PC-3 (cell line): ENCODE measurements around the gene TMEM255B. TPM values are rescaled to one million over a fixed set of nuclear protein-coding genes. Genes with fewer than 3 reads are reported as not detected.

ENCODE experiments used
- ATAC-seq: fragments of 200-7000 bp; cut with Tn5 transposase; 2 replicates; pipeline ENCODE4 v1.9.1; 2020; ENCODE audit warnings: mild to moderate bottlenecking, moderate library complexity
- BruUV-seq: library from RNA; stranded (reverse); fragments of 400-500 nt; replicated peaks from 2 replicates; lab custom pipeline; 2021; lab: Mats Ljungman, UMichigan
- CTCF ChIA-PET: fragments of 300-600 bp; sonication (Branson Sonifier 250); formaldehyde crosslinking; loops from one replicate; lab custom pipeline; 2022; ENCODE audit warnings: antibody characterized with exemption; lab: Charles Lee
- POLR2A ChIA-PET: fragments of 300-600 bp; sonication (Branson Sonifier 250); formaldehyde crosslinking; loops from one replicate; lab custom pipeline; 2022; ENCODE audit warnings: antibody characterized with exemption; ENCODE audit not compliant: unreplicated experiment; lab: Charles Lee
- DNase-seq: peaks from one replicate; pipeline ENCODE4 v3.0.0-alpha.2; 2015
- H2AFZ ChIP-seq: fragments of 300-600 bp; sonication (generic); 2 replicates; pipeline ENCODE4 v1.6.0; 2016; ENCODE audit warnings: antibody characterized with exemption, low read length
- H3F3A ChIP-seq: fragments of 300-600 bp; sonication (generic); one replicate; pipeline ENCODE4 v1.6.0; 2017; ENCODE audit warnings: antibody characterized with exemption, low read length, control low read depth, mild to moderate bottlenecking; ENCODE audit not compliant: unreplicated experiment
- H3K27ac ChIP-seq: fragments of 300-600 bp; sonication (generic); 2 replicates; pipeline ENCODE4 v1.5.1; 2016; ENCODE audit warnings: mild to moderate bottlenecking, low read length
- H3K27me3 ChIP-seq: fragments of 300-600 bp; sonication (generic); 2 replicates; pipeline ENCODE4 v1.6.1; 2016; ENCODE audit warnings: low read length, mixed read lengths
- H3K36me3 ChIP-seq: fragments of 300-600 bp; sonication (generic); 2 replicates; pipeline ENCODE4 v1.6.1; 2016; ENCODE audit warnings: low read depth, mixed run types, low read length, mixed read lengths
- H3K4me1 ChIP-seq: fragments of 300-600 bp; sonication (generic); 2 replicates; pipeline ENCODE4 v1.5.1; 2016; ENCODE audit warnings: low read length; ENCODE audit not compliant: insufficient read depth
- H3K4me2 ChIP-seq: fragments of 300-600 bp; sonication (generic); 2 replicates; pipeline ENCODE4 v1.6.0; 2016; ENCODE audit warnings: low read length
- H3K4me3 ChIP-seq: fragments of 300-600 bp; sonication (generic); 2 replicates; pipeline ENCODE4 v1.5.1; 2016; ENCODE audit warnings: mild to moderate bottlenecking, low read length, mixed read lengths
- H3K79me2 ChIP-seq: fragments of 300-600 bp; sonication (generic); 2 replicates; pipeline ENCODE4 v1.6.1; 2017; ENCODE audit warnings: low read length, mixed read lengths
- H3K9ac ChIP-seq: fragments of 300-600 bp; sonication (generic); 2 replicates; pipeline ENCODE4 v1.6.0; 2016; ENCODE audit warnings: mild to moderate bottlenecking, low read length
- H3K9me2 ChIP-seq: fragments of 300-600 bp; sonication (generic); replicated peaks from 2 replicates; pipeline ENCODE4 v1.6.1; 2016; ENCODE audit warnings: mixed run types, low read length, mixed read lengths
- H3K9me3 ChIP-seq: fragments of 300-600 bp; sonication (generic); 2 replicates; pipeline ENCODE4 v1.6.1; 2016; ENCODE audit warnings: low read length, mixed read lengths
- H4K20me1 ChIP-seq: fragments of 300-600 bp; sonication (generic); 2 replicates; pipeline ENCODE4 v1.6.1; 2016; ENCODE audit warnings: low read length, mixed read lengths
- CTCF ChIP-seq: fragments of 300-600 bp; sonication (generic); conservative IDR thresholded peaks from 2 replicates; pipeline ENCODE4 v1.5.1; 2017; ENCODE audit warnings: antibody characterized with exemption, low read depth, mild to moderate bottlenecking, low read length
- EZH2 ChIP-seq: fragments of 300-600 bp; sonication (generic); IDR thresholded peaks from one replicate; pipeline ENCODE4 v1.6.1; 2017; ENCODE audit warnings: antibody characterized with exemption, mild to moderate bottlenecking, low read length; ENCODE audit not compliant: unreplicated experiment
- EZH2phosphoT487 ChIP-seq: fragments of 300-600 bp; sonication (generic); IDR thresholded peaks from 2 replicates; pipeline ENCODE4 v1.6.1; 2018; ENCODE audit warnings: mild to moderate bottlenecking, antibody characterized with exemption, low read length, borderline replicate concordance
- intact Hi-C: fragments of 100-400 bp; cut with micrococcal nuclease; formaldehyde crosslinking; loops from 2 replicates; pipeline ENCODE4 v1.9.0; 2023
- total RNA-seq: library from RNA; depleted of rRNA; stranded (reverse); fragments of >200 nt; gene quantifications from 2 replicates; pipeline ENCODE4 v1.2.3, GENCODE V29; 2014

Gene TMEM255B
- total RNA-seq, 1 experiment from 2014 or later: 26.9 TPM

- intact Hi-C loops: no loop called here
- H4K20me1 ChIP-seq: no peaks in the 10 kb centered on the region
- H3K9ac ChIP-seq: peak overlapping the region; percentile 51
- H3K4me2 ChIP-seq: peak overlapping the region; percentile 71
- H3K4me1 ChIP-seq: peaks cover 17% of the 10 kb centered on the region
- no TSS peak for BruUV-seq
- ChIA-PET CTCF (no interaction called here), POLR2A (no interaction called here)
- no peaks in the 10 kb centered on the region for H3K27me3 ChIP-seq
- peak; percentile 7 for DNase-seq
- H3K79me2 ChIP-seq: no peaks in the 10 kb centered on the region
- H3K9me3 ChIP-seq: no peaks in the 10 kb centered on the region
- peak overlapping the region; percentile 51 for H3K27ac ChIP-seq
- H3K36me3 ChIP-seq: no peaks in the 10 kb centered on the region
- peak; percentile 29 for ATAC-seq
- no peak overlapping the region for H3K4me3 ChIP-seq
- H3K9me2 ChIP-seq: no peaks in the 10 kb centered on the region
- no peaks in the 10 kb centered on the region for H3F3A ChIP-seq
- no peak for TF ChIP-seq EZH2
- no peak for TF ChIP-seq CTCF
- no peak for TF ChIP-seq EZH2phosphoT487
- peak overlapping the region; percentile 77 for H2AFZ ChIP-seq
Observed at GRCh38 chr13:113742445-113743120, 16.4 kb upstream of the TMEM255B start.

GRCh38 chr13:113743366-113744195 lies 15.4 kb upstream of the TMEM255B start:
- DNase-seq: no peak
- Histone ChIP-seq H3K4me2 (no peak overlapping the region), H4K20me1 (no peaks in the 10 kb centered on the region), H3K9ac (no peak overlapping the region), H3K36me3 (no peaks in the 10 kb centered on the region), H3K9me3 (no peaks in the 10 kb centered on the region), H3F3A (no peaks in the 10 kb centered on the region), H2AFZ (no peak overlapping the region), H3K4me3 (no peak overlapping the region), H3K27me3 (no peaks in the 10 kb centered on the region), H3K9me2 (no peaks in the 10 kb centered on the region), H3K79me2 (no peaks in the 10 kb centered on the region), H3K27ac (no peak overlapping the region), H3K4me1 (peaks cover 17% of the 10 kb centered on the region)
- CTCF ChIA-PET: no interaction called here
- intact Hi-C loops: no loop called here
- no TSS peak for BruUV-seq
- TF ChIP-seq EZH2: no peak
- TF ChIP-seq EZH2phosphoT487: no peak
- no peak for TF ChIP-seq CTCF
- POLR2A ChIA-PET: no interaction called here
- no peak for ATAC-seq
